GM23338 (cell line): ENCODE measurements around the gene TUBA1C. TPM values are rescaled to one million over a fixed set of nuclear protein-coding genes. Genes with fewer than 3 reads are reported as not detected.

ENCODE experiments used
- ATAC-seq: fragments of 200-7000 bp; cut with Tn5 transposase; 3 replicates; pipeline ENCODE4 v1.9.1; 2020
- DNase-seq: peaks from one replicate; pipeline ENCODE4 v3.0.0-alpha.2; 2015; ENCODE audit warnings: low spot score
- H2AFZ ChIP-seq: fragments of 200-600 bp; sonication (generic); 2 replicates; pipeline ENCODE4 v1.8.0; 2016; ENCODE audit warnings: antibody characterized with exemption, mild to moderate bottlenecking, moderate library complexity
- H3F3A ChIP-seq: fragments of 200-600 bp; sonication (generic); replicated peaks from 2 replicates; pipeline ENCODE4 v1.8.0; 2017; ENCODE audit warnings: antibody characterized with exemption, mixed run types, low read depth
- H3K27ac ChIP-seq: fragments of 200-600 bp; sonication (generic); 2 replicates; pipeline ENCODE4 v1.6.1; 2016; ENCODE audit warnings: low read depth
- H3K27me3 ChIP-seq: fragments of 200-600 bp; sonication (generic); 2 replicates; pipeline ENCODE4 v1.8.0; 2016; ENCODE audit warnings: mild to moderate bottlenecking, mixed run types, moderate library complexity; ENCODE audit not compliant: insufficient read depth
- H3K36me3 ChIP-seq: fragments of 200-600 bp; sonication (generic); 2 replicates; pipeline ENCODE4 v1.8.0; 2016; ENCODE audit warnings: mild to moderate bottlenecking; ENCODE audit not compliant: insufficient read depth
- H3K4me1 ChIP-seq: fragments of 200-600 bp; sonication (generic); 2 replicates; pipeline ENCODE4 v1.8.0; 2016; ENCODE audit warnings: mild to moderate bottlenecking, moderate library complexity; ENCODE audit not compliant: insufficient read depth
- H3K4me2 ChIP-seq: fragments of 200-600 bp; sonication (generic); 2 replicates; pipeline ENCODE4 v1.7.1; 2017; ENCODE audit warnings: mixed run types
- H3K4me3 ChIP-seq: fragments of 200-600 bp; sonication (generic); 2 replicates; pipeline ENCODE4 v1.6.1; 2016; ENCODE audit warnings: mixed run types
- H3K79me2 ChIP-seq: fragments of 200-600 bp; sonication (generic); replicated peaks from 2 replicates; pipeline ENCODE4 v1.8.0; 2017; ENCODE audit warnings: mild to moderate bottlenecking; ENCODE audit not compliant: insufficient read depth
- H3K9me2 ChIP-seq: fragments of 200-600 bp; sonication (generic); 2 replicates; pipeline ENCODE4 v1.8.0; 2017; ENCODE audit not compliant: insufficient read depth
- H4K20me1 ChIP-seq: fragments of 200-600 bp; sonication (generic); replicated peaks from 2 replicates; pipeline ENCODE4 v1.8.0; 2017; ENCODE audit warnings: mild to moderate bottlenecking; ENCODE audit not compliant: insufficient read depth
- H3K27ac Mint-ChIP-seq: 2 replicates; pipeline ENCODE4 v1.8.0; 2020; ENCODE audit warnings: inconsistent platforms, mild to moderate bottlenecking, moderate library complexity, mixed read lengths
- H3K27me3 Mint-ChIP-seq: 3 replicates; pipeline ENCODE4 v1.8.0; 2022; ENCODE audit warnings: low read depth, mild to moderate bottlenecking, moderate library complexity, mixed read lengths, inconsistent platforms; ENCODE audit not compliant: insufficient read depth, poor library complexity
- H3K36me3 Mint-ChIP-seq: 3 replicates; pipeline ENCODE4 v1.8.0; 2021; ENCODE audit warnings: low read depth, mild to moderate bottlenecking, inconsistent platforms, moderate library complexity, mixed read lengths
- H3K4me1 Mint-ChIP-seq: 3 replicates; pipeline ENCODE4 v1.8.0; 2020; ENCODE audit warnings: mild to moderate bottlenecking, inconsistent platforms, mixed read lengths
- H3K4me3 Mint-ChIP-seq: 3 replicates; pipeline ENCODE4 v1.8.0; 2021; ENCODE audit warnings: moderate library complexity, mild to moderate bottlenecking, inconsistent platforms, mixed read lengths
- H3K9me3 Mint-ChIP-seq: 3 replicates; pipeline ENCODE4 v1.8.0; 2020; ENCODE audit warnings: moderate library complexity, mild to moderate bottlenecking, inconsistent platforms, mixed read lengths
- CREB1 ChIP-seq: fragments of 250-450 bp; sonication (Bioruptor Pico); IDR thresholded peaks from 2 replicates; pipeline ENCODE4 v1.5.0; 2020; ENCODE audit warnings: low read depth, mild to moderate bottlenecking, moderate library complexity
- EZH2 ChIP-seq: fragments of 200-600 bp; sonication (generic); IDR thresholded peaks from one replicate; pipeline ENCODE4 v1.8.0; 2017; ENCODE audit warnings: antibody characterized with exemption, mild to moderate bottlenecking, low read depth; ENCODE audit not compliant: unreplicated experiment
- EZH2phosphoT487 ChIP-seq: fragments of 200-600 bp; sonication (generic); IDR thresholded peaks from one replicate; pipeline ENCODE4 v1.8.1; 2018; ENCODE audit warnings: antibody characterized with exemption; ENCODE audit not compliant: unreplicated experiment
- JUNB ChIP-seq: IDR thresholded peaks from one replicate; pipeline ENCODE4 v1.6.1; 2016; ENCODE audit warnings: antibody characterized with exemption; ENCODE audit not compliant: unreplicated experiment
- NANOG ChIP-seq: IDR thresholded peaks from 2 replicates; pipeline ENCODE4 v1.6.1; 2016; ENCODE audit warnings: antibody characterized with exemption, borderline replicate concordance
- POLR2AphosphoS5 ChIP-seq: IDR thresholded peaks from 2 replicates; pipeline ENCODE4 v1.6.1; 2016; ENCODE audit warnings: antibody characterized with exemption, low read depth
- STAT1 ChIP-seq: IDR thresholded peaks from one replicate; pipeline ENCODE4 v1.6.1; 2016; ENCODE audit warnings: antibody characterized with exemption; ENCODE audit not compliant: unreplicated experiment
- ZNF114 ChIP-seq: fragments of 250-450 bp; sonication (Bioruptor Pico); IDR thresholded peaks from 2 replicates; pipeline ENCODE4 v1.5.0; 2020; ENCODE audit warnings: mild to moderate bottlenecking, moderate library complexity
- ZNF331 ChIP-seq: fragments of 250-450 bp; sonication (Bioruptor Pico); IDR thresholded peaks from 2 replicates; pipeline ENCODE4 v1.5.0; 2020; ENCODE audit warnings: low read depth, mild to moderate bottlenecking, moderate library complexity
- polyA plus RNA-seq: library from polyadenylated mRNA; unstranded; fragments of >200 nt; fragmentation: Nextera tagmentation; extraction: Ambion mirVana; gene quantifications from 2 replicates; pipeline ENCODE4 v1.2.1, GENCODE V29; 2016
- total RNA-seq: library from RNA; depleted of rRNA; stranded (reverse); fragments of >200 nt; shearing (Covaris generic); gene quantifications from 2 replicates; pipeline ENCODE4 v1.2.3, GENCODE V29; 2014
- TF ChIP-seq, protein P1 (sequence below): IDR thresholded peaks from 2 replicates; pipeline ENCODE4 v1.6.1; 2016; ENCODE audit warnings: antibody characterized with exemption
- TF ChIP-seq, protein P2 (sequence below), 2 experiments: fragments of 200-600 bp in 1 of 2; sonication (generic) in 1 of 2; conservative IDR thresholded peaks; 2 replicates each; pipeline versions ENCODE4 v1.5.1 to v1.6.1; 2016 to 2017; ENCODE audit warnings: antibody characterized with exemption in 2 of 2, low read depth in 2 of 2, mild to moderate bottlenecking in 2 of 2, moderate library complexity in 1 of 2
- TF ChIP-seq, protein P3 (sequence below): fragments of 250-450 bp; sonication (Bioruptor Pico); IDR thresholded peaks from 2 replicates; pipeline ENCODE4 v1.5.0; 2020; ENCODE audit warnings: mild to moderate bottlenecking, moderate library complexity
- TF ChIP-seq, protein P4 (sequence below): IDR thresholded peaks from one replicate; pipeline ENCODE4 v1.6.1; 2018; ENCODE audit warnings: antibody characterized with exemption; ENCODE audit not compliant: unreplicated experiment

TUBA1C gene
- total and polyA plus RNA-seq, 2 experiments from 2014 or later = 191 to 728 TPM

DNA sequence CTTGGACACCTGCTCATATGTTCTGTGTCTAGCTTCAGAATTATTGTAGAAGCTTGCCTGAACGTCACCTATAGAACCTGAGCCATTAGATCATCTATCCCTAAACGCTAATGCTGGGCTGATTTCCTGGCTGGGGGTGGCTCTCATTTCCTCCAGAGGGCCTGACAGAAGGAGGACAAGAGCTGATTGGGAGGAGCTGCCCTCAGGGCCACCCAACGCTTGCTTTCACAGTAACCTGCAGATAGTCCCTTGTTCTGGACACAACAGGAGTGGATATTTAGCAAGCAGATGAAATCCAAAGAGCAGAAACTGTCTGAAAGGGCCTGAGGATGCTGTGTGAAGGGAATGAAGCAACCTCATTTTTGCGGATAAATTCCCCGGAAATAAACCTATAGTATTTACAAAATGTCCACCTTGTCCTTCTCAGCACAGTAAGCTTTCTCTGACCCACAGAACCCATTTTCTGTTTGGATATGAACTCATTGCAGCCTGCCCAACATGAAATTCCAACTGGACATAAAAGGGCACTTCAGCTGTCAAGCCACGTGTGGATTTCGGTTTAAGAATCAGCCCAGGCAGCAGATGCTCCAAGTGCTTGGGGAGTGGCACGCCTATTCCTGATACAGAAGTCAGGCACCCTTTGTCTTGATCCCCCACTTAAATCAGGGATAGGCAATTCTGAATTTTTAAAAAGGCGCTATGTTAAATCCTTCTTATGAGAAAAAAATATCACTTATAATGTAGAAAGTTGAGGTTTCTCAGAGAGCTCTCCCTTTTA lies 32.8 kb upstream of the TUBA1C start:
- peaks cover 21% of the 10 kb centered on the region for H3K4me1 ChIP-seq
- peak overlapping the region; percentile 94 for H2AFZ ChIP-seq

More for the DNA sequence above, 32.8 kb upstream of the TUBA1C start:
- peaks cover 14% of the 10 kb centered on the region for H3K27me3 Mint-ChIP-seq
- H3K36me3 Mint-ChIP-seq = no peaks in the 10 kb centered on the region
- ATAC-seq (no peak), DNase-seq (no peak)
- no peak overlapping the region for H3K27ac Mint-ChIP-seq
- H3K27me3 ChIP-seq = no peaks in the 10 kb centered on the region
- peak overlapping the region; percentile 21; the same call in 1 of the 2 replicates for H3K4me3 ChIP-seq
- no peaks in the 10 kb centered on the region for H4K20me1 ChIP-seq
- peaks cover 24% of the 10 kb centered on the region for H3K4me1 Mint-ChIP-seq
- no peaks in the 10 kb centered on the region for H3K79me2 ChIP-seq
- H3K9me3 Mint-ChIP-seq = no peaks in the 10 kb centered on the region
- peak overlapping the region; percentile 78 for H3K4me2 ChIP-seq
- H3K36me3 ChIP-seq = no peaks in the 10 kb centered on the region
- H3K9me2 ChIP-seq = no peaks in the 10 kb centered on the region
- H3K4me3 Mint-ChIP-seq = no peak overlapping the region
- no peak for TF ChIP-seq EZH2phosphoT487
- TF ChIP-seq JUNB = no peak
- no peak for TF ChIP-seq ZNF114 (CRISPR knock-in tag)
- TF ChIP-seq, protein P1, sequence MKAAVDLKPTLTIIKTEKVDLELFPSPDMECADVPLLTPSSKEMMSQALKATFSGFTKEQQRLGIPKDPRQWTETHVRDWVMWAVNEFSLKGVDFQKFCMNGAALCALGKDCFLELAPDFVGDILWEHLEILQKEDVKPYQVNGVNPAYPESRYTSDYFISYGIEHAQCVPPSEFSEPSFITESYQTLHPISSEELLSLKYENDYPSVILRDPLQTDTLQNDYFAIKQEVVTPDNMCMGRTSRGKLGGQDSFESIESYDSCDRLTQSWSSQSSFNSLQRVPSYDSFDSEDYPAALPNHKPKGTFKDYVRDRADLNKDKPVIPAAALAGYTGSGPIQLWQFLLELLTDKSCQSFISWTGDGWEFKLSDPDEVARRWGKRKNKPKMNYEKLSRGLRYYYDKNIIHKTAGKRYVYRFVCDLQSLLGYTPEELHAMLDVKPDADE = no peak
- TF ChIP-seq STAT1 = no peak
- TF ChIP-seq POLR2AphosphoS5 = no peak
- TF ChIP-seq, protein P2, sequence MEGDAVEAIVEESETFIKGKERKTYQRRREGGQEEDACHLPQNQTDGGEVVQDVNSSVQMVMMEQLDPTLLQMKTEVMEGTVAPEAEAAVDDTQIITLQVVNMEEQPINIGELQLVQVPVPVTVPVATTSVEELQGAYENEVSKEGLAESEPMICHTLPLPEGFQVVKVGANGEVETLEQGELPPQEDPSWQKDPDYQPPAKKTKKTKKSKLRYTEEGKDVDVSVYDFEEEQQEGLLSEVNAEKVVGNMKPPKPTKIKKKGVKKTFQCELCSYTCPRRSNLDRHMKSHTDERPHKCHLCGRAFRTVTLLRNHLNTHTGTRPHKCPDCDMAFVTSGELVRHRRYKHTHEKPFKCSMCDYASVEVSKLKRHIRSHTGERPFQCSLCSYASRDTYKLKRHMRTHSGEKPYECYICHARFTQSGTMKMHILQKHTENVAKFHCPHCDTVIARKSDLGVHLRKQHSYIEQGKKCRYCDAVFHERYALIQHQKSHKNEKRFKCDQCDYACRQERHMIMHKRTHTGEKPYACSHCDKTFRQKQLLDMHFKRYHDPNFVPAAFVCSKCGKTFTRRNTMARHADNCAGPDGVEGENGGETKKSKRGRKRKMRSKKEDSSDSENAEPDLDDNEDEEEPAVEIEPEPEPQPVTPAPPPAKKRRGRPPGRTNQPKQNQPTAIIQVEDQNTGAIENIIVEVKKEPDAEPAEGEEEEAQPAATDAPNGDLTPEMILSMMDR (conservative IDR thresholded peaks at IDR 0.05; ENCODE audit: low read depth in 2 of 2) = no peak
- TF ChIP-seq ZNF331 (CRISPR knock-in tag) = no peak
- TF ChIP-seq, protein P3, sequence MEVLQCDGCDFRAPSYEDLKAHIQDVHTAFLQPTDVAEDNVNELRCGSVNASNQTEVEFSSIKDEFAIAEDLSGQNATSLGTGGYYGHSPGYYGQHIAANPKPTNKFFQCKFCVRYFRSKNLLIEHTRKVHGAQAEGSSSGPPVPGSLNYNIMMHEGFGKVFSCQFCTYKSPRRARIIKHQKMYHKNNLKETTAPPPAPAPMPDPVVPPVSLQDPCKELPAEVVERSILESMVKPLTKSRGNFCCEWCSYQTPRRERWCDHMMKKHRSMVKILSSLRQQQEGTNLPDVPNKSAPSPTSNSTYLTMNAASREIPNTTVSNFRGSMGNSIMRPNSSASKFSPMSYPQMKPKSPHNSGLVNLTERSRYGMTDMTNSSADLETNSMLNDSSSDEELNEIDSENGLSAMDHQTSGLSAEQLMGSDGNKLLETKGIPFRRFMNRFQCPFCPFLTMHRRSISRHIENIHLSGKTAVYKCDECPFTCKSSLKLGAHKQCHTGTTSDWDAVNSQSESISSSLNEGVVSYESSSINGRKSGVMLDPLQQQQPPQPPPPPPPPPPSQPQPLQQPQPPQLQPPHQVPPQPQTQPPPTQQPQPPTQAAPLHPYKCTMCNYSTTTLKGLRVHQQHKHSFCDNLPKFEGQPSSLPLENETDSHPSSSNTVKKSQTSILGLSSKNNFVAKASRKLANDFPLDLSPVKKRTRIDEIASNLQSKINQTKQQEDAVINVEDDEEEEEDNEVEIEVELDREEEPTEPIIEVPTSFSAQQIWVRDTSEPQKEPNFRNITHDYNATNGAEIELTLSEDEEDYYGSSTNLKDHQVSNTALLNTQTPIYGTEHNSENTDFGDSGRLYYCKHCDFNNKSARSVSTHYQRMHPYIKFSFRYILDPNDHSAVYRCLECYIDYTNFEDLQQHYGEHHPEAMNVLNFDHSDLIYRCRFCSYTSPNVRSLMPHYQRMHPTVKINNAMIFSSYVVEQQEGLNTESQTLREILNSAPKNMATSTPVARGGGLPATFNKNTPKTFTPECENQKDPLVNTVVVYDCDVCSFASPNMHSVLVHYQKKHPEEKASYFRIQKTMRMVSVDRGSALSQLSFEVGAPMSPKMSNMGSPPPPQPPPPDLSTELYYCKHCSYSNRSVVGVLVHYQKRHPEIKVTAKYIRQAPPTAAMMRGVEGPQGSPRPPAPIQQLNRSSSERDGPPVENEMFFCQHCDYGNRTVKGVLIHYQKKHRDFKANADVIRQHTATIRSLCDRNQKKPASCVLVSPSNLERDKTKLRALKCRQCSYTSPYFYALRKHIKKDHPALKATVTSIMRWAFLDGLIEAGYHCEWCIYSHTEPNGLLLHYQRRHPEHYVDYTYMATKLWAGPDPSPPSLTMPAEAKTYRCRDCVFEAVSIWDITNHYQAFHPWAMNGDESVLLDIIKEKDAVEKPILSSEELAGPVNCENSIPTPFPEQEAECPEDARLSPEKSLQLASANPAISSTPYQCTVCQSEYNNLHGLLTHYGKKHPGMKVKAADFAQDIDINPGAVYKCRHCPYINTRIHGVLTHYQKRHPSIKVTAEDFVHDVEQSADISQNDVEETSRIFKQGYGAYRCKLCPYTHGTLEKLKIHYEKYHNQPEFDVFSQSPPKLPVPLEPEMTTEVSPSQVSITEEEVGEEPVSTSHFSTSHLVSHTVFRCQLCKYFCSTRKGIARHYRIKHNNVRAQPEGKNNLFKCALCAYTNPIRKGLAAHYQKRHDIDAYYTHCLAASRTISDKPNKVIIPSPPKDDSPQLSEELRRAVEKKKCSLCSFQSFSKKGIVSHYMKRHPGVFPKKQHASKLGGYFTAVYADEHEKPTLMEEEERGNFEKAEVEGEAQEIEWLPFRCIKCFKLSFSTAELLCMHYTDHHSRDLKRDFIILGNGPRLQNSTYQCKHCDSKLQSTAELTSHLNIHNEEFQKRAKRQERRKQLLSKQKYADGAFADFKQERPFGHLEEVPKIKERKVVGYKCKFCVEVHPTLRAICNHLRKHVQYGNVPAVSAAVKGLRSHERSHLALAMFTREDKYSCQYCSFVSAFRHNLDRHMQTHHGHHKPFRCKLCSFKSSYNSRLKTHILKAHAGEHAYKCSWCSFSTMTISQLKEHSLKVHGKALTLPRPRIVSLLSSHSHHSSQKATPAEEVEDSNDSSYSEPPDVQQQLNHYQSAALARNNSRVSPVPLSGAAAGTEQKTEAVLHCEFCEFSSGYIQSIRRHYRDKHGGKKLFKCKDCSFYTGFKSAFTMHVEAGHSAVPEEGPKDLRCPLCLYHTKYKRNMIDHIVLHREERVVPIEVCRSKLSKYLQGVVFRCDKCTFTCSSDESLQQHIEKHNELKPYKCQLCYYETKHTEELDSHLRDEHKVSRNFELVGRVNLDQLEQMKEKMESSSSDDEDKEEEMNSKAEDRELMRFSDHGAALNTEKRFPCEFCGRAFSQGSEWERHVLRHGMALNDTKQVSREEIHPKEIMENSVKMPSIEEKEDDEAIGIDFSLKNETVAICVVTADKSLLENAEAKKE (CRISPR knock-in tag) = no peak
- TF ChIP-seq EZH2 = no peak
- TF ChIP-seq, protein P4, sequence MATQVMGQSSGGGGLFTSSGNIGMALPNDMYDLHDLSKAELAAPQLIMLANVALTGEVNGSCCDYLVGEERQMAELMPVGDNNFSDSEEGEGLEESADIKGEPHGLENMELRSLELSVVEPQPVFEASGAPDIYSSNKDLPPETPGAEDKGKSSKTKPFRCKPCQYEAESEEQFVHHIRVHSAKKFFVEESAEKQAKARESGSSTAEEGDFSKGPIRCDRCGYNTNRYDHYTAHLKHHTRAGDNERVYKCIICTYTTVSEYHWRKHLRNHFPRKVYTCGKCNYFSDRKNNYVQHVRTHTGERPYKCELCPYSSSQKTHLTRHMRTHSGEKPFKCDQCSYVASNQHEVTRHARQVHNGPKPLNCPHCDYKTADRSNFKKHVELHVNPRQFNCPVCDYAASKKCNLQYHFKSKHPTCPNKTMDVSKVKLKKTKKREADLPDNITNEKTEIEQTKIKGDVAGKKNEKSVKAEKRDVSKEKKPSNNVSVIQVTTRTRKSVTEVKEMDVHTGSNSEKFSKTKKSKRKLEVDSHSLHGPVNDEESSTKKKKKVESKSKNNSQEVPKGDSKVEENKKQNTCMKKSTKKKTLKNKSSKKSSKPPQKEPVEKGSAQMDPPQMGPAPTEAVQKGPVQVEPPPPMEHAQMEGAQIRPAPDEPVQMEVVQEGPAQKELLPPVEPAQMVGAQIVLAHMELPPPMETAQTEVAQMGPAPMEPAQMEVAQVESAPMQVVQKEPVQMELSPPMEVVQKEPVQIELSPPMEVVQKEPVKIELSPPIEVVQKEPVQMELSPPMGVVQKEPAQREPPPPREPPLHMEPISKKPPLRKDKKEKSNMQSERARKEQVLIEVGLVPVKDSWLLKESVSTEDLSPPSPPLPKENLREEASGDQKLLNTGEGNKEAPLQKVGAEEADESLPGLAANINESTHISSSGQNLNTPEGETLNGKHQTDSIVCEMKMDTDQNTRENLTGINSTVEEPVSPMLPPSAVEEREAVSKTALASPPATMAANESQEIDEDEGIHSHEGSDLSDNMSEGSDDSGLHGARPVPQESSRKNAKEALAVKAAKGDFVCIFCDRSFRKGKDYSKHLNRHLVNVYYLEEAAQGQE = no peak
- no peak for TF ChIP-seq NANOG
- TF ChIP-seq CREB1 (CRISPR knock-in tag) = no peak
- H3F3A ChIP-seq = peaks cover 3% of the 10 kb centered on the region; the same call in 1 of the 2 replicates
- no peak overlapping the region for H3K27ac ChIP-seq
